Central memory CD8-positive, alpha-beta T cell (primary cell): ENCODE data around the gene BNC1.

Experiments used
- ATAC-seq: fragments of 150-1000 bp; cut with Tn5 transposase; replicated peaks from 2 replicates; pipeline ENCODE4 v1.10.0; 2022; ENCODE audit warnings: mild to moderate bottlenecking, moderate FRiP score, moderate number of reproducible peaks; ENCODE audit not compliant: poor library complexity, severe bottlenecking; ENCODE audit errors: extremely low read depth
- DNase-seq, 2 donors: peaks; one replicate each; pipeline ENCODE4 v3.0.0; 2021; ENCODE audit warnings: low spot score in 2 of 2
- H3K27ac Mint-ChIP-seq: one replicate; pipeline ENCODE4 v1.8.0; 2022; ENCODE audit warnings: low read depth, mild to moderate bottlenecking, moderate library complexity, mixed read lengths
- H3K27me3 Mint-ChIP-seq: one replicate; pipeline ENCODE4 v1.8.0; 2022; ENCODE audit warnings: mixed read lengths
- H3K36me3 Mint-ChIP-seq: one replicate; pipeline ENCODE4 v1.8.0; 2022; ENCODE audit warnings: mild to moderate bottlenecking, moderate library complexity, mixed read lengths; ENCODE audit not compliant: insufficient read depth
- H3K4me1 Mint-ChIP-seq: one replicate; pipeline ENCODE4 v1.8.0; 2022; ENCODE audit warnings: mixed read lengths
- H3K4me3 Mint-ChIP-seq: one replicate; pipeline ENCODE4 v1.8.0; 2022; ENCODE audit warnings: mild to moderate bottlenecking, moderate library complexity, mixed read lengths
- H3K9me3 Mint-ChIP-seq: one replicate; pipeline ENCODE4 v1.8.0; 2022; ENCODE audit warnings: mixed read lengths

The BNC1 gene

GRCh38 chr15:83210619-83211018, 73.8 kb downstream of the BNC1 start:
- no peak overlapping the region for H3K4me3 Mint-ChIP-seq
- ATAC-seq (no peak), DNase-seq (no peak)
- H3K4me1 Mint-ChIP-seq: peaks cover 5% of the 10 kb centered on the region
- peaks cover 4% of the 10 kb centered on the region for H3K9me3 Mint-ChIP-seq
- peaks cover 22% of the 10 kb centered on the region for H3K27me3 Mint-ChIP-seq
- no peak overlapping the region for H3K27ac Mint-ChIP-seq
- no peaks in the 10 kb centered on the region for H3K36me3 Mint-ChIP-seq

GRCh38 chr15:83209333-83209732, 75.1 kb downstream of the BNC1 start:
- no peaks in the 10 kb centered on the region for H3K36me3 Mint-ChIP-seq
- DNase-seq (no peak), ATAC-seq (no peak)
- peaks cover 5% of the 10 kb centered on the region for H3K4me1 Mint-ChIP-seq
- H3K27me3 Mint-ChIP-seq: peaks cover 19% of the 10 kb centered on the region
- H3K9me3 Mint-ChIP-seq: no peaks in the 10 kb centered on the region
- H3K4me3 Mint-ChIP-seq: no peak overlapping the region
- H3K27ac Mint-ChIP-seq: no peak overlapping the region

GRCh38 chr15:83208367-83208661, 76.2 kb downstream of the BNC1 start:
- peaks cover 5% of the 10 kb centered on the region for H3K4me1 Mint-ChIP-seq
- no peak for ATAC-seq
- H3K4me3 Mint-ChIP-seq: no peak overlapping the region
- no peaks in the 10 kb centered on the region for H3K9me3 Mint-ChIP-seq
- no peak for DNase-seq
- no peaks in the 10 kb centered on the region for H3K36me3 Mint-ChIP-seq
- H3K27ac Mint-ChIP-seq: no peak overlapping the region
- peaks cover 30% of the 10 kb centered on the region for H3K27me3 Mint-ChIP-seq

GRCh38 chr15:83207660-83208366, 76.7 kb downstream of the BNC1 start, which contains the start of gene HDGFL3:
TSS of gene HDGFL3 (minus strand) at chr15:83207823. CDS start at chr15:83207414, 409 bp downstream.
- Mint-ChIP-seq H3K27me3 (peaks cover 35% of the 10 kb centered on the region), H3K4me1 (peaks cover 5% of the 10 kb centered on the region), H3K4me3 (peak within 1 kb of the TSS; percentile 79), H3K36me3 (no peaks in the 10 kb centered on the region), H3K9me3 (no peaks in the 10 kb centered on the region), H3K27ac (no peak within 1 kb of the TSS)
- ATAC-seq (no peak), DNase-seq (no peak)

GRCh38 chr15:83207009-83207659, 77.3 kb downstream of the BNC1 start:
- Mint-ChIP-seq H3K9me3 (no peaks in the 10 kb centered on the region), H3K36me3 (no peaks in the 10 kb centered on the region), H3K27me3 (peaks cover 41% of the 10 kb centered on the region), H3K4me1 (peaks cover 5% of the 10 kb centered on the region), H3K4me3 (peak overlapping the region; percentile 79), H3K27ac (no peak overlapping the region)
- no peak for DNase-seq
- ATAC-seq: no peak

- Mint-ChIP-seq H3K4me3 (peak overlapping the region; percentile 79), H3K27me3 (peaks cover 47% of the 10 kb centered on the region), H3K4me1 (peaks cover 5% of the 10 kb centered on the region), H3K36me3 (no peaks in the 10 kb centered on the region), H3K27ac (no peak overlapping the region), H3K9me3 (no peaks in the 10 kb centered on the region)
- ATAC-seq (no peak), DNase-seq (no peak)
Observed at GRCh38 chr15:83206526-83207008, 77.9 kb downstream of the BNC1 start.
